Activated naive CD4-positive, alpha-beta T cell (primary cell): ENCODE results near the gene SLC44A4.
"Not testable (repeated sequence)": the region's sequence is repeated elsewhere in the genome, so short reads cannot be mapped to it uniquely, and the experiment has no call there.

Source experiments
- DNase-seq, 4 experiments: peaks; one replicate each; lab custom pipeline; 2025; lab: John Stamatoyannopoulos, UW

Gene SLC44A4

DNA sequence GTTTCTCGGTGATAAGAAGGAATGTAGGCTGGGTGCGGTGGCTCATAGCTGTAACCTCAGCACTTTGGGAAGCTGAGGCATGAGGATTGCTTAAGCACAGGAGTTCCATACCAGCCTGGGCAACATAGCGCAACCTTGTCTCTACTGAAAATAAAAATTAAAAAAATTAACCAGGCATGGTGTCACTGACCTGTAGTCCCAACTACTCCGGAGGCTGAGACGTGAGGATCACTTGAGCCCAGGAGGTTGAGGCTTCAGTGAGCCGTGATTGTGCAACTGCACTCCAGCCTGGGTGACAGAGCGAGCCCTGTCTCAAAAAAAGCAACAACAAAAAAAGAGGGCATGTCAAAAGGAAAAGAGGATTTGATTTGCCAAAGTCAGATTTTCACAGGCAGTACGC is 20.1 kb downstream of the SLC44A4 start:
- no peak for DNase-seq

DNA sequence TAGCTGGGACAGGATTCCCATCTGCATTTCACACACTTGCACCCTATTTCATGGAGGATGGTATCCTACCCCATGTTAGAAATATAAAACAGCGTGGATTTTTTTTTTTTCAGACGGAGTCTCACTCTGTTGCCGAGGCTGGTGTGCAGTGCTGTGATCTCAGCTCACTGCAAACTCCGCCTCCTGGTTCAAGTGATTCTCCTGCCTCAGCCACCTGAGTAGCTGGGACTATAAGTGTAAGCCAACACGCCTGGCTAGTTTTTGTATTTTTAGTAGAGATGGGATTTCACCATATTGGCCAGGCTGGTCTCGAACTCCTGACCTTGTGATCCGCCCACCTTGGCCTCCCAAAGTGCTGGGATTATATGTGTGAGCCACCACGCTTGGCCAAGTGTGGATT is 21.0 kb downstream of the SLC44A4 start:
- DNase-seq: not testable (repeated sequence)

GRCh38 chr6:31851980-31852718 is 26.6 kb downstream of the SLC44A4 start:
- DNase-seq: not testable (repeated sequence)

DNA sequence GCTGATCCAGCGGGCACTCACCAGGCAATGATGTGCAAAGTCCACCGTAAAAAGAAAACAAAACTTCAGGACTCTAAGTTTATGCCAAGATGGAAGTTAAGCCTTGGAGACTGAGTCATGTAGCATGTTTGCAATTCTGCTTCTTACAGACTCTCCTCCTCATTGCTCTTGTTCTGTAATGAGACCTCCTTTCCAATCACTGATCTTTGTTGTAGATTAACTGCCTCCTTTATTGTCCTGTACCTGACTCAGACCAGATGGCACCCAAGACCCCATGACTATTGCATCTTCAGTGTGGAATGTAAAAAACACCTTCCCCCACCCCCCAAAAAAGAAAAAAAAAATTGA is 27.3 kb downstream of the SLC44A4 start:
- no peak for DNase-seq

DNA sequence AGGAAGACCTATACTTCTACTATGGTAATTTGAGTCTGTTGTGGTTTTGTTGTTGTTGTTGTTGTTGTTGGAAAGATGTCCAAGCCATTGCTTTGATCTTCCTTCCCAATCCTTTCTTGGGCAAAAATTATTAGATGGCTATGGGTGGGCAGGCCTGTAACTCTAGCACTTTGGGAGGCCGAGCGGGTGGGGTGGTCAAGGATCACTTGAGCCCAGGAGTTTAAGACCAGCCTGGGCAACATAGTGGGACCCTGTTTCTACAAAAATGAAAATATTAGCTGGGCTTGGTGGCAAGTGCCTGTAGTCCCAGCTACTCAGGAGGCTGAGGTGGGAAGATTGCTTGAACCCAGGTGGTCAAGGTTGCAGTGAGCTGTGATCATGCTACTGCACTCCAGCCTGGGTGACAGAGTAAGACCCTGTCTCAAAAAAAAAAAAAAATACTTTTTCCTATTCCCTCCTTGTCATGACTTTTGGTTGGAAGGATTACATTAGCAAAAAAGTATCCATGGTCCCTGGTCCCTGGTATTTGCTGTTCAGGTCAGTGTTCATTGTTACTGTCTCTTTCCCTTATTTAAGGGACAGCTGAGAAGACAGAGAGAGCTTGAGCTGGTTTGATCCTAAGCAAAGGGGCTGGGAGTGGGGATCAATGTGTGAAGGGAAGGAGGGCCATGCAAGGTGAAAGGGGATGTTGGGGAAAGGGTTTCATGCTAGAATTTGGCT is 27.9 kb downstream of the SLC44A4 start:
- DNase-seq: no peak

- no peak for DNase-seq
Measured at GRCh38 chr6:31847276-31847978, 31.4 kb downstream of the SLC44A4 start.

- no peak for DNase-seq
Measured at GRCh38 chr6:31844507-31844906, 34.3 kb downstream of the SLC44A4 start.

- no peak for DNase-seq
Measured at GRCh38 chr6:31842053-31842452, 36.7 kb downstream of the SLC44A4 start.

GRCh38 chr6:31839779-31840126 is 39.0 kb downstream of the SLC44A4 start:
- DNase-seq: not testable (repeated sequence)

DNA sequence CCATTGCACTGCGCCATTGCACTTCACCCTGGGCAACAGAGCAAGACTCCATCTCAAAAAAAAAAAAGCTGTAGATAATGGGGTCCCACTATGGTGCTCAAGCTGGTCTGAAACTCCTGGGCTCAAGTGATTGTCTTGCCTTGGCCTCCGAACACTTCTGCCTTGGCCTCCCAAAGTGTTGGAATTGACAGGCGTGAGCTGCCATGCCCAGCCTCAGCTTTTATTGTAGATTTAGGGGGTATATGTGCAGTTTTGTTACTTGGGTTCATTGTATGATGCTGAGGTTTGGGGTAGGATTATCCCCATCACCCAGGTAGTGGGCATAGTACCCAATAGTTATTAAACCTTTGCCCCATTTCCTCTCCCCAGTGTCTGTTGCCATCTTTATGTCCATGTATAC is 39.8 kb downstream of the SLC44A4 start:
- no peak for DNase-seq

GRCh38 chr6:31838114-31838553 is 40.7 kb downstream of the SLC44A4 start:
- DNase-seq: not testable (repeated sequence)

GRCh38 chr6:31837369-31838113 is 41.3 kb downstream of the SLC44A4 start:
- no peak for DNase-seq

- no peak for DNase-seq
Measured at GRCh38 chr6:31836474-31837368, 42.1 kb downstream of the SLC44A4 start.

GRCh38 chr6:31836047-31836473 is 42.7 kb downstream of the SLC44A4 start:
- DNase-seq: no peak

GRCh38 chr6:31834367-31835250 is 44.2 kb downstream of the SLC44A4 start:
- peak; percentile 62 to 73 (median 66) for DNase-seq

- no peak for DNase-seq
Measured at GRCh38 chr6:31831350-31832215, 47.2 kb downstream of the SLC44A4 start.

DNA sequence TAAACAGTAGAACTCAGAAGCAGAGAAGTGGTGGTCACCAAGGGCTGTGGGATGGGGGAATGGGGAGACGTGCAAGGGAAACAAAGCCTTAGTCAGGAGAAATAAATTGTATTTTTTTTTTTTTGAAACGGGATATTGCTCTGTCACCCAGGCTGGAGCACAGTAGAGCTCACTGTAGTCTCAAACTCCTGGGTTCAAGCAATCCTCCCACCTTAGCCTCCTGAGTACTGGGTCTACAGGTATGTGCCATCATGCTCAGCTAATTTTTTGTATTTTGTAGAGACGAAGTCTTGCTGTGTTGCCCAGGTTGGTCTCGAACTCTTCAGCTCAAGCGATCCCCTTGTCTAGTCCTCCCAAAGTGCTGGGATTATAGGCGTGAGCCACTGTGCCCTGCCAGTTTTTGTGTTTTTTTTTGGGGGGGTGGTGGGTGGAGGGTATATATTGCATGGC is 47.9 kb downstream of the SLC44A4 start:
- DNase-seq: no peak

GRCh38 chr6:31829633-31830283 is 49.0 kb downstream of the SLC44A4 start:
- no peak for DNase-seq
